ENCODE measurements around the gene GPBP1L1.

The GPBP1L1 gene

DNA sequence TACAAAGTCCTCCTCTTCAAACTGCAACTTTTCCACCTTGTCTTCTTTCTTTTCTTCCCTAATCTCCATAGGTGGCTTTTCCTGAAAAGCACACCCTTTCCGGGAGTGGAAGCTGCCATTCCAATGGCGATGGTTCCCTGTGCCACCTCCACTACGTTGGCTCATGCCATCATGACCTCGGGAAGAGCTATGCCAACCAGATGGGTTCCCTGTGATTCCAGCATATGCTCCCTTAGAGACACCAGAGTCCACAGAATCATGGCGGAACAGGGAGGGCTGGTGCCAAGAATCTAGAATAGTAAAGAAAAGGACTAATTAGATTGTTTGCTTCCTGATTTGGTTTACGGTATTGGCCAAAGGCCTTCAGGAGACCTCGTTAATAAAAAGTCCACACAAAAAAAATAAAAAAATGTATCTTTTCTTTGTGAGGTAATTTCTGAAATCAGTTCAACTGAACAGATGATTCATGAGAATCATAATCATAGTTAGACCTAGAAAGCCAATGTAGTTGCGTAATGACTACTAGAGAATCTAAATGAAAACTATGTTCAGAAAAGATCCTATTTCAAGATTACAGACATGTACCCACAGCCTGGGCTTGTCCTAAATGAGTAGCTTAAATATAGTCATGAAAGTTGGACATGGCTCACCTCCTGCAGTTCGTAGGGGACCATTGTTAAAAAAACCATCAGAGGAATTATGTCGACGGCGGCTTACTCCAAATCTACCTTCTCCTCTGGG, 31.6 kb downstream of the GPBP1L1 start:
- in situ Hi-C loops (cut with HindIII; ENCODE audit: low pct_ligation_motif_present, low pct_unique_long_range_greater_than_20kb, low sequenced_read_pairs), result no loop called here
- DNase-seq, result no peak

DNA sequence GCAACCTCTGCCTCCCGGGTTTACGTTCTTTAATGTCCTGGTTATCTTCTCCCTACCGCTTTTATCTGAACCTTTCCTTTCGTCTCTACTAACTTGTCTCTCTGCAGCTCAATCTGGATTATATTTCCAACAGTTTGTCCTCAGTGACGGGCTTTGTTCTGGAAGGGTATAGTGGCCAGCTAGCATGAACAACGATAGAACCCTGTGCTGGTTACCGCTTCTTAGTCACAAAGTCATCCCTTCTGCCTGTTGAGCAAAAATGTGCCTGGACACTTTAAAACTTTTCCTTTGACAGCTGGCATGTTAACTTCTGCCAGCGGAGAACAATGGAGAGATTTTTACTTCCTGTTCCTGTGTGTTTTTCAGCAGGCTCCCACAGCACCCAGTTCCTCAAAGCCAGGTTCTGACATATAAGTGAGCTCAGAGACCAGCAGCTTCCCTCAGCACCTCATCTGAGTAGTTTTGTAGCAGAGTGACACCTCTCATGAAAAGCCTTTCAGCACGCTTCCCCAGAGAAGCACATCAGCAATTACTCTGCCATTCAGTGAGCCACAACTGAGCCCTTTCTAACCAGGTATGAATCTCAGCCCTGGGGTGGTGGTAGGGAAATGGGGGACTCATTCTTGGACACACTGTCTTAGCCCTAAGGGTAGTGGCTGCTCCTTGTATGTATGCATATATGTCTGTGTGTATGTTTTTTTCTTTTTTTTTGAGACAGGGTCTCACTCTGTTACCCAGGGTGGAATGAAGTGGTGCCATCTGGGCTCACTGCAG, 38.9 kb downstream of the GPBP1L1 start:
- in situ Hi-C loops (cut with HindIII; ENCODE audit: low pct_ligation_motif_present, low pct_unique_long_range_greater_than_20kb, low sequenced_read_pairs), result no loop called here
- no peak for DNase-seq

DNA sequence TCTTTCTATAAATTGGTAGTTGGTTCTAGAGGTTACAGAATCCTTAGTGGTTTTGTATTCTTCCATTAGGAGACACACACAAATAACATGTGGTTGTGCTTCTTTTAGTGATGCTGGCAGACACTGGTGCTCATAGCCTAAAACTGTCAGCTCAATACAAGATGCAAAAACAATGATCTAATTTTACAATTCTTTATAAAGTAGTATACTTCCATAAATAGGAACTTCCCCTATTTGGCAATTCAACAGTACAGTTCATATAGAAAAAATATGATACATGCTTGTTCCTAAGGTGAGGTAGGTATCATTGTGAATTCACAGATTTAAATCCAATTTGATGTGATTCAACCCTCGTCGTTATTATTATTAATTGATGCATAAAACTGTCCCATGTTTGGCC, 41.7 kb downstream of the GPBP1L1 start:
- in situ Hi-C loops (cut with HindIII; ENCODE audit: low pct_ligation_motif_present, low pct_unique_long_range_greater_than_20kb, low sequenced_read_pairs), result no loop called here
- DNase-seq, result no peak

DNA sequence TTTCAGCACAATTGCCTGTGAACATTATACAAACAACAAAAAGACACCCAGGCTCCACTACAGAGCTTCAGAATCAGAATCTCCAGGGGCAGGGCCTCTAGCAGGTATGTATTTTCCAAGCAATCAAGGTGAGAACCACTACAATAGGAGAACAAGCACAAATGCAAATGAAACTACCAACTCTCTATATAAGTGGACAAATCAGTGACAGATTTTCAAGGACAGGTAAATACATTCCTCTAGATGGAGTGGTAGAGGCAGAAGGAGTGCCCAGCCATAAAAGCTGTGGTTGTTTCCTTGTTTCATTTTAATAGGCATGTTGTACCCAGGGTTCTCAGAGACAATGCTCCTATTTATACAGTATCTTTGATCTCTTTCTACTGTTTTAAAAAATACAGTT, 42.4 kb downstream of the GPBP1L1 start:
- DNase-seq, result peak; percentile 31
- in situ Hi-C loops (cut with HindIII; ENCODE audit: low pct_ligation_motif_present, low pct_unique_long_range_greater_than_20kb, low sequenced_read_pairs), result no loop called here

GRCh38 chr1:45643321-45643720, 43.0 kb downstream of the GPBP1L1 start:
- in situ Hi-C loops (cut with HindIII; ENCODE audit: low pct_ligation_motif_present, low pct_unique_long_range_greater_than_20kb, low sequenced_read_pairs), result no loop called here
- DNase-seq, result no peak

DNA sequence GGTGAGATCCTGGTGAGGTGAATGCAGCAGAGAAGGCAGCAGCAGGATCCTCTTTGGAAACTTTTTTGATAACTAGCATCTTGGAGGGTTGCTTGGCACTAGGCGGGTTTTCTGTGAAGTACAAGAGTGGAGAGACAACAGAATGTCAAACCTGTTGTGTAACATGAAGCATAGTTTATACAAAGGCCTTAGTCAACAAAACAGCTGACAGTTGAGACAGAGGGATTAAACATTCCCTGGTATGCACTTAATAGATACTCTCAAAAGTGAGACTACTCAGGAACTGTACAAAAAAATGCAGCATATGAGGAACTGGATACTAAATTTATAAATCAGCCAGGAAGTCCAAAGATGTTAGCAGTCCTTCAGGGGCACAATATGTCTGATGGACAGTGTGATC, 46.0 kb downstream of the GPBP1L1 start:
- in situ Hi-C loops (cut with HindIII; ENCODE audit: low pct_ligation_motif_present, low pct_unique_long_range_greater_than_20kb, low sequenced_read_pairs), result no loop called here
- no peak for DNase-seq

DNA sequence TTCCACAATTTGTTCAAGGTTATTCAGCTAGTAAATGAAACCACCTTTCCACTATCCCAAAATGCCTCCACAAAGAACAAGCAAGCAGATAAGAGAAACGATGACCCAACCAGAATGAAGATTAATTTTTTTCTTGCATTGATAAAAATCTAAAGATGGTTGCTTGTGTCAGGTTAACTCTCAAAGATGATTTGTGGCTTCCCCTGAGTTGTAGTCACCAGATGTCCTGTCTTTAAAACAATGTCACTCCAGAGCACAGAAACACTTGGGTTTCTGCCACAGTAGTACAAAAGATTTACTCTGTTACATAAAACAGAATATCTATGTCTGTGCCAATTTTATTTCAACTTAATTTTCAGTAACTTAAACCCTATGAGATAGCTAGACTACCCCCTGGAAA, 51.1 kb downstream of the GPBP1L1 start:
- in situ Hi-C loops (cut with HindIII; ENCODE audit: low pct_ligation_motif_present, low pct_unique_long_range_greater_than_20kb, low sequenced_read_pairs), result no loop called here
- DNase-seq, result no peak

GRCh38 chr1:45630429-45630828, 55.9 kb downstream of the GPBP1L1 start:
- in situ Hi-C loops (cut with HindIII; ENCODE audit: low pct_ligation_motif_present, low pct_unique_long_range_greater_than_20kb, low sequenced_read_pairs), result no loop called here
- DNase-seq, result no peak

DNA sequence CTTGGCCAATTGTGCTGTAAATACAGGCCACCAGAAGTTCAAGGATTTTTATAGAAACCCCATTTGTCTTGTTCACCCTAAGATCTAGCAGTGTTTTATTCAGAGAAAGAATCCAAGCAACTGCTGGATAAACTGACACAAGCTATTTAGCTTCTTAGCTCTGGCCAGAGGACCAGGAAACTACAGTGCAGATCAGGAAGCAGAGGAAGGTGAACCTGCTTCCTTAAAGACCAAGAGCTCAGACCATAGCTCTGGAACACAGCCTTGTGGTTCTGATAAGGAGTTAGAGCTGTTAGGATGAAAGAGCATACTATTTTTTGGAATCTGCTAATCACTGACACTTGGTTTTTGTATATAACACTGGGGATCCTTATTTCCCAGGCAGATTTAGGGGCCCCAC, 57.3 kb downstream of the GPBP1L1 start:
- no peak for DNase-seq
- in situ Hi-C loops (cut with HindIII; ENCODE audit: low pct_ligation_motif_present, low pct_unique_long_range_greater_than_20kb, low sequenced_read_pairs), result no loop called here

DNA sequence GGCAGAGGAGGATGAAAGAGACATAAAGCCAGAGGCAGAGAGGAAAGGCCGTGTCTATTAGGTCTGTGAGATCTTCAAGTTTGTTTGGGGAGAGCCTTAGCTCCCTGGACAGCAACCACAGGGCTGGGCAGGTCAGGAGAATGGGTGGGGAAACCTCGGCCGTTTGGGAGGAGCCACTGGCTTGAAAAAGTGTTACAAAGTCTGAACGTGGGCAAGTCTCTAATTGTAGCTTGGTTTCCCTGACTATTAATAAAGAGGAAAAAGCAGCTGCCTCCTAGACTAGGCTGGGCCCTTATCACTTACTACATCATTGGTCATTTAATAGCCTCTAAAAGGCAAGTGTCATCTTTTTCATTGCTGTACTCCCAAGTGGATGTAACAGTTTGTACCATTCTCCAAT, 62.4 kb downstream of the GPBP1L1 start, which contains the start of gene CCDC17:
Gene CCDC17, minus strand, starts transcription at position 83 of the 400 bp plus-strand sequence. CDS start 145 bp downstream, outside the sequence.
- no peak for DNase-seq
- in situ Hi-C loops (cut with HindIII; ENCODE audit: low pct_ligation_motif_present, low pct_unique_long_range_greater_than_20kb, low sequenced_read_pairs), result no loop called here

DNA sequence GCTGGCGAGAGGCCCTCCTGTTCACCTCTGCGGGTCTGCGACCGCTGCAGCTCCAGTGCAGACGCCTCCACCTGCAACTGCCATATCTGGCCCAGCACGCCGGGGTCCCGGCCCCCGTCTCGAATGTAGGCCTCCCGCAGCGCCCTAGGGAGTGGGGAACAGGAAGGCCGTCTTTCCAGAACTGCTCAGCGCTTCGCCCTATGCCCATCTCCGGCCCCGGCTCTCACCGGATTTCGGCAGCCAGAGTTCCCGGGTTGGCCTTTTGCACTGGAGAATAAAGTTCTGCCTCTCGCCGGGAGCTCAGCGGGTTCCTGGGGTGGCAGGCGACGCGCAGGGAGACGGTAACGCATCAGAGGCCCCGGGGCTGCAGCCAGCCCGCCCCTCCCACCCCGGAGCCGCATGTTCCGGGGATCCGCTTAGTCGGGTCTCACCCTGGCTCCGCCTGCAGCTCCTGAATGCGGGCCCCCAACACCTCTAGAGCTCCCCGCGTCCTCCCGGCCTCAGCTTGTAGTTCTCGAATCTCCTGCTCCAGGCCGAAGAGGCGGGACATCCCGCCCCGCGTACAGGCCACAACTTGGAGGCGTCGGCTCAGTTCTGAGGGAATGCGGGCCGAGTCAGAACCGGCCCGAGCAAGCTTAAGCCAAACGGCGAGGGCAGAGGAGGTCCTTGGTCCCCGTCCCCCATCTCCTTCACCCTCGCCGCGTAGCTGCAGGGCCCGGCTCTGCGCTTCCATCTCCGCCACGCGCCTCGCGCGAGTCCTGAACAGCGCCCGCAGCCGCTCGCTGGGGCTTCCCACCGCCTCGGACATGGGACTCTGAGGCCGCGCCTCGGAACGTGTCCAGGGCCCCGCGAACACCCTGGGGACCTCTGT, 63.6 kb downstream of the GPBP1L1 start:
- in situ Hi-C loops (cut with HindIII; ENCODE audit: low pct_ligation_motif_present, low pct_unique_long_range_greater_than_20kb, low sequenced_read_pairs), result no loop called here
- no peak for DNase-seq

DNA sequence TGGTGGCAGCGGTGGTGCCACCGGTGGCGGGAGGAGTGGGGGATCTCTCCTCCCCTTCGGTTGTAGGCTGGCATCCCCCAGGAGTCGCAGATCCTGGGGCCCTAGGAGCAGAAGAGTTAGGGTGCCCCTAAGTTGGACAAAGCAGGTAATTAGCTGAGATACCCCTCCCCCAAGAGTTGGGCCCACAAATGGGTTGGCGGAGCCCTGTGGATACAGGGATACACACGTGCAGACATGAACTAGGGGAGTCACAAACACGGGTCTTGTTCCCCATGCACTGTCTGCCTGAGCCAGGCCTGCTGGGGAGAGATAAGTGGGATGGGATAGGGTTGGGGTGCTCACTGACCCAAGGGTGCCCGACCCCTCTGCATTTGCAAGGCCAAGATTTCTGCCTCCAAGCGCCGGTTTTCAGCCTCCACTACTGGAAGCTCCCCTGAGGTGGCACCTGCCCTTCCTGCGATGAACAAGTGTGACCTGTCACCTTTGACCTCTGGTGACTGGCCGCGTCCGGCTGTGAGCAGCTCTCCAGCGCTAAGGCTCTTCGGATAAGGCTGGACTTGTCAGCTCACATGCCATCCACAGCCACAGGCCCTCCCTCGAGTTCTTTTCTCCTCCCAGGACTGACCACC, 64.3 kb downstream of the GPBP1L1 start:
- in situ Hi-C loops (cut with HindIII; ENCODE audit: low pct_ligation_motif_present, low pct_unique_long_range_greater_than_20kb, low sequenced_read_pairs), result no loop called here
- no peak for DNase-seq

DNA sequence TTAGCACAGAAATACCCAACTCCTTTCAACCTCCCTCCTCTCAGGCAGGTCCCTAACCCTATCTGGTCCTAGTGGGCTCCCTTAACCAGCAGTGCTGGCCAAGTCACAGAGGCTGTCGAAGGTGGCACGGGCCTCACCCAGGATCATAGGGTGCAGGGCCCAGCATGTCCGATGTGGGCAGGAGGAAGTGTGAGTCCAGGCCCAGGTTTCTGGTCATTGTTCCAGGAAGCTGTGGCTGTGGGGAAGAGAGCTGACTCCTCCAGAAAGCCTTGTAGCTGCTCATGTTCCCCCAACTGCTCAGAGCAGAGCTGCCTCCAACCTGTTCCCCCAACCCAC, 64.9 kb downstream of the GPBP1L1 start:
- no peak for DNase-seq
- in situ Hi-C loops (cut with HindIII; ENCODE audit: low pct_ligation_motif_present, low pct_unique_long_range_greater_than_20kb, low sequenced_read_pairs), result no loop called here

- DNase-seq, result no peak
- in situ Hi-C loops (cut with HindIII; ENCODE audit: low pct_ligation_motif_present, low pct_unique_long_range_greater_than_20kb, low sequenced_read_pairs), result no loop called here
Observed at GRCh38 chr1:45620588-45621500, 65.5 kb downstream of the GPBP1L1 start.

- in situ Hi-C loops (cut with HindIII; ENCODE audit: low pct_ligation_motif_present, low pct_unique_long_range_greater_than_20kb, low sequenced_read_pairs), result no loop called here
- DNase-seq, result no peak
Observed at GRCh38 chr1:45619149-45619921, 67.0 kb downstream of the GPBP1L1 start.

DNA sequence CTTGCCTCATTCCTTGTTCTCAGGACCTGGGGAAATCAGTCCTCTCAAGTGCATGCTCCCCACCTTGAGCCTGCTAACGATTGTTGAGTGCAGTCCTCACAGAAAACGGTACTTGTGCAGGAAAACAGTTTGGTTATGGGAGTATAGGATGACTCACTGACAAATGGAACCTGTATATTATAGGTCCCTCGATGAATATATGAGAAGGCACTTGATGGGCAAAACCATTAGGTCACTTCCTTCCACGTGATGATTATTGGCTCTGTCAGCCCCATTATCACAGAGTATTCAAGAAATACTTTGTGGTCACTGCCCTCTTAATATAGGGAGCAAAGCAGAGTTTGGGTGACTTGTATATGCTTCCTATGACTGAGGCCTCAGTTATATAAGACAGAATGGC, 68.7 kb downstream of the GPBP1L1 start:
- no peak for DNase-seq
- in situ Hi-C loops (cut with HindIII; ENCODE audit: low pct_ligation_motif_present, low pct_unique_long_range_greater_than_20kb, low sequenced_read_pairs), result no loop called here

GRCh38 chr1:45615885-45616284, 70.4 kb downstream of the GPBP1L1 start:
- in situ Hi-C loops (cut with HindIII; ENCODE audit: low pct_ligation_motif_present, low pct_unique_long_range_greater_than_20kb, low sequenced_read_pairs), result no loop called here

More at GRCh38 chr1:45615885-45616284, 70.4 kb downstream of the GPBP1L1 start:
- DNase-seq, result no peak

Data from ACHN (cell line).